Adrenal gland (tissue), 12 donors: Measurements from ENCODE around the gene RNF167. TPM values are rescaled to one million over a fixed set of nuclear protein-coding genes. Genes with fewer than 3 reads are reported as not detected.
A peak's percentile ranks its signal among the peaks of the same experiment; 100 is the strongest.
"Not testable (repeated sequence)": the region's sequence is repeated elsewhere in the genome, so short reads cannot be mapped to it uniquely, and the experiment has no call there.

Experiments
- DNase-seq, 7 donors: peaks; one replicate each; pipeline ENCODE4 v3.0.0-alpha.2; 2019 to 2020
- H3K27ac ChIP-seq, 5 donors: fragments of 200-600 bp; sonication (generic) in 4 of 5; 1 replicate in 3 of 5; 2 replicates in 2 of 5; pipeline versions ENCODE4 v1.5.1 to v1.8.0; 2016 to 2020; ENCODE audit warnings: mild to moderate bottlenecking in 1 of 5
- H3K27me3 ChIP-seq: fragments of 200-600 bp; 2 replicates; pipeline ENCODE4 v1.8.0; 2021
- H3K36me3 ChIP-seq, 2 donors: fragments of 200-600 bp; replicated peaks in 1 of 2; 1 replicate in 1 of 2; 2 replicates in 1 of 2; pipeline versions ENCODE4 v1.5.1 to v1.8.0; 2018 to 2022
- H3K4me1 ChIP-seq, 2 donors: fragments of 200-600 bp; replicated peaks in 1 of 2; 1 replicate in 1 of 2; 2 replicates in 1 of 2; pipeline versions ENCODE4 v1.5.1 to v1.8.0; 2018 to 2021
- H3K4me3 ChIP-seq, 4 donors: fragments of 200-600 bp; sonication (generic) in 3 of 4; one replicate each; pipeline ENCODE4 v1.5.1; 2016 to 2018
- H3K9me3 ChIP-seq, 3 donors: fragments of 200-600 bp; sonication (generic) in 1 of 3; replicated peaks in 1 of 3; 1 replicate in 2 of 3; 2 replicates in 1 of 3; pipeline versions ENCODE4 v1.5.1 to v1.8.0; 2016 to 2021
- POLR2A ChIP-seq, 2 donors: fragments of 450-650 bp; IDR thresholded peaks; one replicate each; pipeline ENCODE4 v1.6.1; 2017; ENCODE audit warnings: antibody characterized with exemption in 2 of 2, mild to moderate bottlenecking in 2 of 2, moderate library complexity in 1 of 2
- WGBS, 4 donors: extraction: QIAGEN DNeasy Blood & Tissue Kit in 2 of 4; methylation state at CpG; one replicate each; pipeline versions ENCODE4 v1.1.5 to v1.1.7; 2013 to 2017; 5-methylcytosine and 5-hydroxymethylcytosine counted together
- intact Hi-C, 2 donors: fragments of 100-400 bp; cut with DNase I; formaldehyde crosslinking; loops; one replicate each; pipeline versions ENCODE4 v1.14.1 to v1.15.0; 2022 to 2023
- polyA plus RNA-seq, 3 donors: library from polyadenylated mRNA; stranded (reverse); fragments of 200-250 nt in 2 of 3; fragments of 350-450 nt in 1 of 3; fragmentation: Illumina TruSeq in 1 of 3; extraction: RNeasy Lipid Tissue Mini Kit (QIAGEN cat#74804) in 1 of 3; gene quantifications; one replicate each; pipeline ENCODE4 v1.2.3, GENCODE V29; 2013 to 2014
- total RNA-seq, 9 donors: library from RNA; depleted of rRNA in 4 of 9; stranded (reverse); fragments of >200 nt in 4 of 9; fragments of 120-200 nt in 1 of 9; fragmentation: NEBNext Ultra II Directional in 1 of 9; extraction: Animal tissue kit (Norgen Biotek cat#: 25700) in 1 of 9; gene quantifications; one replicate each; pipeline versions ENCODE4 v1.1.0 to v1.2.4, GENCODE V29; 2013 to 2023
- TF ChIP-seq, protein P1 (sequence below), 6 experiments: fragments of 450-650 bp in 4 of 6; fragments of 200-600 bp in 2 of 6; sonication (generic) in 1 of 6; IDR thresholded peaks; 1 replicate in 5 of 6; 2 replicates in 1 of 6; pipeline versions ENCODE4 v1.5.1 to v1.8.0; 2016 to 2021; ENCODE audit warnings: antibody characterized with exemption in 6 of 6, mild to moderate bottlenecking in 2 of 6, moderate library complexity in 1 of 6
- donor health status: healthy with polysubstance abuse.
- donor health status: Bipolar disorder and iron deficiency.
- donor health status: DM: yes; HTN: yes; CAD: no.
- donor health status: DM: no; HTN: no; CAD: no.
- donor health status: DM: no; HTN: no; CAD: no.
- donor health status: DM: yes; HTN: yes; CAD: no.

RNF167 gene
- total and polyA plus RNA-seq, 12 donors = 46.7 to 252 (median 105) TPM

GRCh38 chr17:4903051-4903818, 36.8 kb upstream of the RNF167 start, which contains the start of gene CHRNE:
Gene CHRNE, minus strand, starts transcription at chr17:4903098. Its CDS starts 35 bp downstream, at chr17:4903063.
- Histone ChIP-seq H3K27ac (peak within 1 kb of the TSS in 2 of 5 donors; percentile 1 to 41), H3K27me3 (no peaks in the 10 kb centered on the region), H3K4me1 (peaks cover 0 to 9% of the 10 kb centered on the region in 2 donors), H3K4me3 (no peak within 1 kb of the TSS), H3K36me3 (no peaks in the 10 kb centered on the region), H3K9me3 (no peaks in the 10 kb centered on the region)
- TF ChIP-seq, protein P1, sequence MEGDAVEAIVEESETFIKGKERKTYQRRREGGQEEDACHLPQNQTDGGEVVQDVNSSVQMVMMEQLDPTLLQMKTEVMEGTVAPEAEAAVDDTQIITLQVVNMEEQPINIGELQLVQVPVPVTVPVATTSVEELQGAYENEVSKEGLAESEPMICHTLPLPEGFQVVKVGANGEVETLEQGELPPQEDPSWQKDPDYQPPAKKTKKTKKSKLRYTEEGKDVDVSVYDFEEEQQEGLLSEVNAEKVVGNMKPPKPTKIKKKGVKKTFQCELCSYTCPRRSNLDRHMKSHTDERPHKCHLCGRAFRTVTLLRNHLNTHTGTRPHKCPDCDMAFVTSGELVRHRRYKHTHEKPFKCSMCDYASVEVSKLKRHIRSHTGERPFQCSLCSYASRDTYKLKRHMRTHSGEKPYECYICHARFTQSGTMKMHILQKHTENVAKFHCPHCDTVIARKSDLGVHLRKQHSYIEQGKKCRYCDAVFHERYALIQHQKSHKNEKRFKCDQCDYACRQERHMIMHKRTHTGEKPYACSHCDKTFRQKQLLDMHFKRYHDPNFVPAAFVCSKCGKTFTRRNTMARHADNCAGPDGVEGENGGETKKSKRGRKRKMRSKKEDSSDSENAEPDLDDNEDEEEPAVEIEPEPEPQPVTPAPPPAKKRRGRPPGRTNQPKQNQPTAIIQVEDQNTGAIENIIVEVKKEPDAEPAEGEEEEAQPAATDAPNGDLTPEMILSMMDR (IDR thresholded peaks at IDR 0.05) = peak; percentile 64 to 83 (median 76)
- no peak for TF ChIP-seq POLR2A (IDR thresholded peaks at IDR 0.05)
- intact Hi-C loops = loop anchor here in 1 of 2 donors (10.0 kb wide), 1 partner anchor 82 kb away; the partner anchor contains the start of gene CAMTA2
- peak; percentile 64 to 92 (median 83) for DNase-seq
- WGBS, 4 donors = 15 to 23% (median 21%) methylated on average over 8 to 10 of the region's 10 CpGs

DNA sequence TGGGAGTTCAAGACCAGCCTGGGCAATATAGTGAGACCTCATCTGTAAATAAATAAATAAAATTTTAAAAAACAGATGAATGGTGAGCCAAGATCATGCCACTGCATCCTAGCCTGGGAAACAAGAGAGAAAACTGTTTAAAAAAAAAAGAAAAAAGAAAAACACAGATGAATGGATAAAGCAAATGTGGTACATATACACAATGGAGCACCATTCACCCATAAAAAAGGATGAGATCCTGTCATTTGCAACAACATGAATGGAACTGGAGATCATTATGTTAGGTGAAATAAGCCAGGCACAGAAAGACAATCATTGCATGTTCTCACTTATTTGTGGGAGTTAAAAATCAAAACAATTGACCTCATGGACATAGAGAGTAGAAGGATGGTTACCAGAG, 33.4 kb upstream of the RNF167 start:
- H3K27me3 ChIP-seq, H3K36me3 ChIP-seq, H3K27ac ChIP-seq, H3K9me3 ChIP-seq, H3K4me3 ChIP-seq, DNase-seq, H3K4me1 ChIP-seq: not testable (repeated sequence)
- intact Hi-C loops = loop anchor here in 1 of 2 donors (10.0 kb wide), 1 partner anchor 78 kb away; the partner anchor contains the start of gene CAMTA2

- H3K4me1 ChIP-seq = peaks cover 0 to 3% of the 10 kb centered on the region in 2 donors
- DNase-seq = no peak
- WGBS, 4 donors = 50 to 72% (median 55%) methylated on average over 2 to 10 of the region's 10 CpGs
- no peak for TF ChIP-seq POLR2A (IDR thresholded peaks at IDR 0.05)
- TF ChIP-seq, protein P1 (IDR thresholded peaks at IDR 0.05) = no peak
- H3K27ac ChIP-seq = peak overlapping the region in 1 of 5 donors; percentile 71
- no peaks in the 10 kb centered on the region for H3K36me3 ChIP-seq
- no peak overlapping the region for H3K4me3 ChIP-seq
- no peaks in the 10 kb centered on the region for H3K9me3 ChIP-seq
- intact Hi-C loops = loop anchor here in 1 of 2 donors (10.0 kb wide), 1 partner anchor 76 kb away; the partner anchor contains the start of gene CAMTA2
- no peaks in the 10 kb centered on the region for H3K27me3 ChIP-seq
These were observed 31.8 kb upstream of the RNF167 start for GRCh38 chr17:4908301-4908700.

DNA sequence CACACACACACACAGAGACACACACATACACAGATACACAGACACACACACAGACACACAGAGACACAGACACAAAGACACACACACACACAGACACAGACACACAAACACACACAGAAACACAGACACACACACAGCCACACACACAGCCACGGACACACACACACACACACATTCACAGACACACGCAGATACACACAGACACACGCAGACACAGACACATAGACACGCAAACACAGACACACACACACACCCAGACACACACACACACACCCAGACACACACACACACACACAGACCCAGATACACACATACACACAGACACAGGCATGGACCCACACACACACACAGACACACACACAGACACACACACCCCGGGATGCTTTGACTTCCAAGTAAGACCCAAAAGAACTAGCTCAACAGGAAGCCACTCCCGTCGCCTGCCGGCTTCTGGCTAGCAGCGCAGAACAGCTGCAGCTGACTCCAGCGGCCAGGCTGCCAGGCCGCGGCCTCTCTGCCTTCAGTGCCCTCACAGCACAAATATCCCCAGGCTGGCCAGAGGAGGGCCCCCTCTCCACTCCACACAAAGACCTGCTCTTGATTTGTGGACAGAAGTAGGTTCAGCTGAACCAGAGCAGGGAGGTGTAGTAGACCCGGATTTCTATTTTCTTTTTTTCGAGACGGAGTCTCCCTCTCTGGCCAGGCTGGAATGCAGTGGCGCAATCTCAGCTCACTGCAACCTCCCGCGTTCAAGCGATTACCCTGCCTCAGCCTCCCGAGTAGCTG, 31.2 kb upstream of the RNF167 start:
- WGBS, 4 donors = 21 to 29% (median 24%) methylated on average over 12 to 20 of the region's 20 CpGs
- H3K4me3 ChIP-seq = no peak overlapping the region
- no peaks in the 10 kb centered on the region for H3K27me3 ChIP-seq
- H3K36me3 ChIP-seq = no peaks in the 10 kb centered on the region
- intact Hi-C loops = loop anchor here in 1 of 2 donors (10.0 kb wide), 1 partner anchor 76 kb away; the partner anchor contains the start of gene CAMTA2
- DNase-seq = peak; percentile 84 to 96 (median 91)
- no peaks in the 10 kb centered on the region for H3K9me3 ChIP-seq
- TF ChIP-seq POLR2A (IDR thresholded peaks at IDR 0.05) = no peak
- TF ChIP-seq, protein P1 (IDR thresholded peaks at IDR 0.05) = peak; percentile 78 to 96 (median 91)
- peak overlapping the region in 2 of 5 donors; percentile 49 to 71 for H3K27ac ChIP-seq
- peaks cover 0 to 3% of the 10 kb centered on the region in 2 donors for H3K4me1 ChIP-seq
